Endothelial cell of umbilical vein (primary cell): ENCODE data around the gene OR6B2. TPM values are rescaled to one million over a fixed set of nuclear protein-coding genes. Genes with fewer than 3 reads are reported as not detected.

Experiments used
- BruUV-seq: library from RNA; stranded (reverse); fragments of 400-500 nt; replicated peaks from 2 replicates; lab custom pipeline; 2021; lab: Mats Ljungman, UMichigan
- CTCF ChIA-PET: fragments of 300-600, 350-600 bp; sonication (Branson Sonifier 250); formaldehyde crosslinking; loops from one replicate; lab custom pipeline; 2021; ENCODE audit warnings: antibody characterized with exemption, inconsistent platforms; lab: Charles Lee
- POLR2A ChIA-PET: fragments of 300-600, 350-600 bp; sonication (Branson Sonifier 250); formaldehyde crosslinking; loops from one replicate; lab custom pipeline; 2021; ENCODE audit warnings: antibody characterized with exemption, inconsistent platforms; lab: Charles Lee
- DNase-seq: peaks from one replicate; pipeline ENCODE4 v3.0.0-alpha.2; 2011; ENCODE audit warnings: low read depth, low spot score
- FAIRE-seq: peaks from 2 replicates; lab custom pipeline; 2011; peaks lifted over from hg19 to GRCh38; lab: Jason Lieb, UNC
- H2AFZ ChIP-seq: 2 replicates; pipeline ENCODE4 v1.6.0; 2012; ENCODE audit warnings: low read depth, low read length, control low read depth, inconsistent platforms
- H3K27ac ChIP-seq: 2 replicates; pipeline ENCODE4 v1.5.1; 2011; ENCODE audit warnings: low read depth, mild to moderate bottlenecking, control low read depth, low read length, moderate library complexity; ENCODE audit not compliant: insufficient read depth
- H3K27me3 ChIP-seq, 2 experiments: 2 replicates each; pipeline versions ENCODE4 v1.6.0 to v1.6.1; 2011; ENCODE audit warnings: low read length in 2 of 2, mixed read lengths in 1 of 2; ENCODE audit not compliant: control insufficient read depth in 2 of 2, insufficient read depth in 2 of 2
- H3K36me3 ChIP-seq, 2 experiments: 2 replicates in 1 of 2; 3 replicates in 1 of 2; pipeline ENCODE4 v1.5.1; 2011; ENCODE audit warnings: low read length in 2 of 2, mild to moderate bottlenecking in 1 of 2, moderate library complexity in 1 of 2; ENCODE audit not compliant: control insufficient read depth in 2 of 2, insufficient read depth in 2 of 2; ENCODE audit errors: extremely low read depth in 1 of 2
- H3K4me1 ChIP-seq: 3 replicates; pipeline ENCODE4 v1.5.1; 2011; ENCODE audit warnings: mild to moderate bottlenecking, low read length; ENCODE audit not compliant: control insufficient read depth, insufficient read depth; ENCODE audit errors: extremely low read depth
- H3K4me2 ChIP-seq: 2 replicates; pipeline ENCODE4 v1.6.1; 2011; ENCODE audit warnings: low read length, control low read depth, mixed read lengths; ENCODE audit not compliant: insufficient read depth
- H3K4me3 ChIP-seq, 3 experiments: fragments of 200-600 bp in 1 of 3; sonication (generic), shearing (Covaris generic) in 1 of 3; replicated peaks in 1 of 3; 2 replicates each; pipeline ENCODE4 v1.5.1; 2011 to 2016; ENCODE audit warnings: control low read depth in 3 of 3, low read length in 3 of 3, mild to moderate bottlenecking in 2 of 3, inconsistent platforms in 1 of 3, low read depth in 1 of 3, moderate library complexity in 1 of 3; ENCODE audit not compliant: insufficient read depth in 1 of 3
- H3K79me2 ChIP-seq: 2 replicates; pipeline ENCODE4 v1.6.0; 2012; ENCODE audit warnings: low read length, inconsistent platforms; ENCODE audit not compliant: control insufficient read depth, insufficient read depth
- H3K9ac ChIP-seq: replicated peaks from 2 replicates; pipeline ENCODE3; 2011; ENCODE audit warnings: low read length, control low read depth; ENCODE audit not compliant: insufficient read depth; ENCODE audit errors: extremely low read depth
- H3K9me1 ChIP-seq: replicated peaks from 3 replicates; pipeline ENCODE4 v1.6.0; 2011; ENCODE audit warnings: mild to moderate bottlenecking, low read length; ENCODE audit not compliant: control insufficient read depth, insufficient read depth; ENCODE audit errors: extremely low read depth
- H3K9me3 ChIP-seq: replicated peaks from 2 replicates; pipeline ENCODE4 v1.5.1; 2012; ENCODE audit warnings: low read length, inconsistent platforms; ENCODE audit not compliant: control insufficient read depth, insufficient read depth
- H4K20me1 ChIP-seq: replicated peaks from 2 replicates; pipeline ENCODE3; 2011; ENCODE audit warnings: mild to moderate bottlenecking, low read length; ENCODE audit not compliant: control insufficient read depth, insufficient read depth; ENCODE audit errors: extremely low read depth
- EZH2 ChIP-seq: IDR thresholded peaks from 2 replicates; pipeline ENCODE4 v1.6.1; 2012; ENCODE audit warnings: borderline replicate concordance, low read depth, mild to moderate bottlenecking, moderate library complexity, low read length, inconsistent platforms; ENCODE audit not compliant: severe bottlenecking
- FOS ChIP-seq: IDR thresholded peaks from 2 replicates; pipeline ENCODE4 v1.6.1; 2011; ENCODE audit warnings: mild to moderate bottlenecking, low read length, moderate library complexity, borderline replicate concordance; ENCODE audit not compliant: insufficient read depth
- GATA2 ChIP-seq: IDR thresholded peaks from 2 replicates; pipeline ENCODE4 v1.7.0; 2011; ENCODE audit warnings: low read depth, mild to moderate bottlenecking, moderate library complexity, mixed read lengths, low read length; ENCODE audit not compliant: insufficient read length, insufficient read depth
- JUN ChIP-seq: IDR thresholded peaks from 2 replicates; pipeline ENCODE4 v1.6.1; 2011; ENCODE audit warnings: borderline replicate concordance, low read depth; ENCODE audit not compliant: insufficient read length, insufficient read depth
- MYC ChIP-seq: IDR thresholded peaks from one replicate; pipeline ENCODE4 v1.6.1; 2011; ENCODE audit warnings: mild to moderate bottlenecking, low read depth, low read length
- POLR2A ChIP-seq: IDR thresholded peaks from 2 replicates; pipeline ENCODE4 v1.6.1; 2012; ENCODE audit warnings: low read depth, mild to moderate bottlenecking, control low read depth, low read length
- POLR2AphosphoS5 ChIP-seq: IDR thresholded peaks from 2 replicates; pipeline ENCODE4 v1.6.1; 2012; ENCODE audit warnings: low read depth, mild to moderate bottlenecking, control low read depth, low read length, moderate library complexity; ENCODE audit not compliant: insufficient read depth
- dilution Hi-C: fragments of 300-500 bp; cut with MboI; formaldehyde crosslinking; loops from one replicate; pipeline ENCODE4 v1.15.0; 2019; ENCODE audit warnings: low sequenced_read_pairs; ENCODE audit not compliant: extremely low pct_ligation_motif_present
- intact Hi-C: fragments of 100-400 bp; cut with micrococcal nuclease; formaldehyde crosslinking; loops from one replicate; pipeline ENCODE4 v1.10.0; 2022
- polyA plus RNA-seq, 4 experiments: library from polyadenylated mRNA; depleted of rRNA in 3 of 4; stranded (reverse) in 3 of 4; unstranded in 1 of 4; fragments of >200 nt; gene quantifications; 2 replicates each; pipeline versions ENCODE4 v1.2.1 to v1.2.3, GENCODE V29; 2011 to 2012; ENCODE audit warnings: missing spikeins in 1 of 4
- total RNA-seq: library from RNA; stranded (reverse); gene quantifications from 2 replicates; pipeline ENCODE4 v1.2.3, GENCODE V29; 2021
- TF ChIP-seq, protein P1 (sequence below): IDR thresholded peaks from 2 replicates; pipeline ENCODE4 v1.6.1; 2011; ENCODE audit not compliant: insufficient read depth, insufficient read length
- TF ChIP-seq, protein P2 (sequence below), 2 donors: IDR thresholded peaks; 1 replicate in 1 of 2; 2 replicates in 1 of 2; pipeline ENCODE4 v1.5.1; 2011; ENCODE audit warnings: low read length in 2 of 2, mild to moderate bottlenecking in 2 of 2, moderate library complexity in 2 of 2, control low read depth in 1 of 2, inconsistent platforms in 1 of 2, low read depth in 1 of 2; ENCODE audit not compliant: insufficient read depth in 1 of 2; ENCODE audit errors: extremely low read depth in 1 of 2

The OR6B2 gene
- total and polyA plus RNA-seq, 2 donors (not counting 3 experiments of a cell fraction or from before 2014, with no cell fraction given): not detected

DNA sequence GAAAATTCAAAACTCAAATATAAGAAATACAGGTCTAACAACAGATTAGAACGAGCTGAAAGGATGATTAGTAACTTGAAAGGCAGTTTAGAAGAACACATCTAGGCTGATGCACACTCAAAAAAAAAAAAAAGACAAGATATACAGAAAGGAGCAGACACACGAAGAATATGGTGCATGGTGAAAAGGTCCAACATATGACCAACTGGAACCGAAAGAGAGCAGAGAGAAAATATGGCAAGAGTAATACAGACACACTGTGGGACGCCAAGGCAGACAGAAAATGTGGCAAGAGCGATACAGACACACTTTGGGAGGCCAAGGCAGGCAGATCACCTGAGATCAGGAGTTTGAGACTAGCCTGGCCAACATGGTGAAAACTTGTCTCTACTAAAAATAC lies 44.9 kb downstream of the OR6B2 start:
- Histone ChIP-seq H3K4me2 (no peak overlapping the region), H3K9me1 (no peaks in the 10 kb centered on the region), H3K9me3 (no peaks in the 10 kb centered on the region), H3K36me3 (peaks cover 6 to 22% of the 10 kb centered on the region in 2 experiments), H3K9ac (no peak overlapping the region), H2AFZ (no peak overlapping the region), H3K4me3 (no peak overlapping the region), H3K27ac (no peak overlapping the region), H3K79me2 (no peaks in the 10 kb centered on the region), H4K20me1 (no peaks in the 10 kb centered on the region), H3K27me3 (no peaks in the 10 kb centered on the region), H3K4me1 (no peaks in the 10 kb centered on the region)
- FAIRE-seq (no peak), DNase-seq (no peak)
- dilution Hi-C loops (no loop called here), intact Hi-C loops (no loop called here)
- TF ChIP-seq MYC (no peak), POLR2AphosphoS5 (no peak), GATA2 (no peak), JUN (no peak), EZH2 (no peak), POLR2A (no peak), FOS (no peak)
- TF ChIP-seq, protein P1, sequence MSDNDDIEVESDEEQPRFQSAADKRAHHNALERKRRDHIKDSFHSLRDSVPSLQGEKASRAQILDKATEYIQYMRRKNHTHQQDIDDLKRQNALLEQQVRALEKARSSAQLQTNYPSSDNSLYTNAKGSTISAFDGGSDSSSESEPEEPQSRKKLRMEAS: no peak
- TF ChIP-seq, protein P2, sequence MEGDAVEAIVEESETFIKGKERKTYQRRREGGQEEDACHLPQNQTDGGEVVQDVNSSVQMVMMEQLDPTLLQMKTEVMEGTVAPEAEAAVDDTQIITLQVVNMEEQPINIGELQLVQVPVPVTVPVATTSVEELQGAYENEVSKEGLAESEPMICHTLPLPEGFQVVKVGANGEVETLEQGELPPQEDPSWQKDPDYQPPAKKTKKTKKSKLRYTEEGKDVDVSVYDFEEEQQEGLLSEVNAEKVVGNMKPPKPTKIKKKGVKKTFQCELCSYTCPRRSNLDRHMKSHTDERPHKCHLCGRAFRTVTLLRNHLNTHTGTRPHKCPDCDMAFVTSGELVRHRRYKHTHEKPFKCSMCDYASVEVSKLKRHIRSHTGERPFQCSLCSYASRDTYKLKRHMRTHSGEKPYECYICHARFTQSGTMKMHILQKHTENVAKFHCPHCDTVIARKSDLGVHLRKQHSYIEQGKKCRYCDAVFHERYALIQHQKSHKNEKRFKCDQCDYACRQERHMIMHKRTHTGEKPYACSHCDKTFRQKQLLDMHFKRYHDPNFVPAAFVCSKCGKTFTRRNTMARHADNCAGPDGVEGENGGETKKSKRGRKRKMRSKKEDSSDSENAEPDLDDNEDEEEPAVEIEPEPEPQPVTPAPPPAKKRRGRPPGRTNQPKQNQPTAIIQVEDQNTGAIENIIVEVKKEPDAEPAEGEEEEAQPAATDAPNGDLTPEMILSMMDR (IDR thresholded peaks at IDR 0.05; ENCODE audit: extremely low read depth in 1 of 2, insufficient read depth in 1 of 2, low read depth in 1 of 2, low read length in 2 of 2): no peak
- BruUV-seq: no TSS peak
- POLR2A ChIA-PET: no interaction called here
- CTCF ChIA-PET: no interaction called here
